ENCODE measurements around the gene DEPP1.

GRCh38 chr10:44970812-44971395, 7.7 kb downstream of the DEPP1 start:
- TF ChIP-seq CTCF (IDR thresholded peaks at IDR 0.05): no peak
- no peak for TF ChIP-seq POLR2A (IDR thresholded peaks at IDR 0.05)
